Gastrocnemius medialis (tissue), 4 donors: ENCODE results near the gene SETD1A. TPM values are rescaled to one million over a fixed set of nuclear protein-coding genes. Genes with fewer than 3 reads are reported as not detected.

Experiments used
- ATAC-seq, 2 donors: fragments of 150-250 bp; one replicate each; pipeline ENCODE4 v1.9.1; 2016
- DNase-seq, 2 donors: peaks; one replicate each; pipeline ENCODE4 v3.0.0-alpha.2; 2019
- H3K27ac ChIP-seq, 4 donors: fragments of 200-600 bp; sonication (generic); 1 replicate in 1 of 4; 2 replicates in 3 of 4; pipeline ENCODE4 v1.5.1; 2016 to 2018; ENCODE audit warnings: mild to moderate bottlenecking in 2 of 4, moderate library complexity in 1 of 4
- H3K27me3 ChIP-seq, 3 donors: fragments of 200-600 bp; sonication (generic) in 2 of 3; 1 replicate in 1 of 3; 2 replicates in 2 of 3; pipeline versions ENCODE4 v1.5.1 to v1.6.0; 2016 to 2019; ENCODE audit warnings: mild to moderate bottlenecking in 1 of 3, moderate library complexity in 1 of 3
- H3K36me3 ChIP-seq, 2 donors: fragments of 200-600 bp; sonication (generic) in 1 of 2; one replicate each; pipeline ENCODE4 v1.5.1; 2017 to 2018
- H3K4me1 ChIP-seq, 2 donors: fragments of 200-600 bp; sonication (generic) in 1 of 2; one replicate each; pipeline ENCODE4 v1.5.1; 2016 to 2017; ENCODE audit warnings: mild to moderate bottlenecking in 2 of 2
- H3K4me3 ChIP-seq, 4 donors: fragments of 200-600 bp; sonication (generic) in 3 of 4; 1 replicate in 1 of 4; 2 replicates in 3 of 4; pipeline ENCODE4 v1.5.1; 2016 to 2019; ENCODE audit warnings: mild to moderate bottlenecking in 2 of 4
- H3K9me3 ChIP-seq, 3 donors: fragments of 200-600 bp; sonication (generic) in 2 of 3; 1 replicate in 1 of 3; 2 replicates in 2 of 3; pipeline ENCODE4 v1.5.1; 2016 to 2019
- POLR2A ChIP-seq, 2 donors: fragments of 450-650 bp; IDR thresholded peaks; one replicate each; pipeline ENCODE4 v1.6.1; 2017; ENCODE audit warnings: antibody characterized with exemption in 2 of 2, mild to moderate bottlenecking in 2 of 2, moderate library complexity in 2 of 2
- in situ Hi-C, 4 donors: fragments of 200-750 bp; cut with MboI; loops; one replicate each; pipeline versions ENCODE4 v1.15.0 to v1.8.0; 2017; ENCODE audit warnings: low sequenced_read_pairs in 4 of 4
- intact Hi-C: fragments of 100-400 bp; cut with DNase I; formaldehyde crosslinking; loops from one replicate; pipeline ENCODE4 v1.15.1; 2023; ENCODE audit warnings: low total_unique reads
- total RNA-seq, 4 donors: library from RNA; depleted of rRNA; stranded (reverse); fragments of >200 nt; gene quantifications; one replicate each; pipeline versions ENCODE4 v1.1.0 to v1.2.3, GENCODE V29; 2016
- TF ChIP-seq, protein P1 (sequence below), 5 experiments: fragments of 450-650 bp in 3 of 5; fragments of 200-600 bp in 2 of 5; sonication (generic) in 2 of 5; IDR thresholded peaks in 4 of 5; conservative IDR thresholded peaks in 1 of 5; 1 replicate in 4 of 5; 2 replicates in 1 of 5; pipeline ENCODE4 v1.5.1; 2016 to 2019; ENCODE audit warnings: antibody characterized with exemption in 5 of 5, mild to moderate bottlenecking in 3 of 5, moderate library complexity in 3 of 5

Gene SETD1A
- total RNA-seq, 4 donors from 2014 or later: 3.8 to 15.4 (median 9.8) TPM

GRCh38 chr16:30991052-30991451 lies 33.5 kb downstream of the SETD1A start:
- intact Hi-C loops (no loop called here), in situ Hi-C loops (loop anchor here in 3 of 4 donors (25.0 kb wide), 4 partner anchors 96 to 871 kb away; partner anchors contain the start of genes ZNF267 (in 3 of the 3), COX6A2 (in 1 of the 3), PRSS36 (in 1 of the 3) and PRSS53 (in 1 of the 3))

DNA sequence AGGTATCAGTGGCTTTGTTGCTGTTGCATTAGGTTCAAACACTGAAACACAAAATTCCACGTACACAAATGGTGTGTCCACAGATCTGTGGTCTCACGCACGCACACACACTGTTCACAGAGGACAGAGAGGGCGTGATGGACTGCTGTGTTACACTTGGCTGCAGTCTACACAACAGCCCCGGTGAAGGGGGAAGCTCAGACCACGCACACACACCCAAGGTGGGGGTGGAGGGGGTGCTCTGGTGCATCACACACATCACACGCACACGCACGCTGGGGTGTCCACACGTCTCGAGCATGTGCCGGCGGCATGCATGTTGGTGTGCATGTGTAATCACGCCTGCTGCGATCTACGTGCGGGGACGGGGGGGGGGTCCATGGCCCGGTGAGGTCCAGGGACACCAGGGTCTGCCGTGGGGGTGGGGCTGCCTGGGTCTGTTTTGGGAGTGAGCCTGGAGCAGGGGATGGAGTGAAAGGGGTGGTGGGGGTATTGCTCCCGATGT lies 34.8 kb downstream of the SETD1A start:
- no peaks in the 10 kb centered on the region for H3K36me3 ChIP-seq
- intact Hi-C loops: no loop called here
- in situ Hi-C loops: loop anchor here in 3 of 4 donors (25.0 kb wide), 4 partner anchors 95 to 870 kb away; partner anchors contain the start of genes ZNF267 (in 3 of the 3), COX6A2 (in 1 of the 3), PRSS36 (in 1 of the 3) and PRSS53 (in 1 of the 3)

More at GRCh38 chr16:30991052-30991451, 33.5 kb downstream of the SETD1A start:
- Histone ChIP-seq H3K9me3 (no peaks in the 10 kb centered on the region), H3K27ac (no peak overlapping the region), H3K4me3 (no peak overlapping the region), H3K27me3 (no peaks in the 10 kb centered on the region), H3K36me3 (no peaks in the 10 kb centered on the region), H3K4me1 (peaks cover 0 to 4% of the 10 kb centered on the region in 2 donors)
- ATAC-seq (no peak), DNase-seq (no peak)
- TF ChIP-seq, protein P1, sequence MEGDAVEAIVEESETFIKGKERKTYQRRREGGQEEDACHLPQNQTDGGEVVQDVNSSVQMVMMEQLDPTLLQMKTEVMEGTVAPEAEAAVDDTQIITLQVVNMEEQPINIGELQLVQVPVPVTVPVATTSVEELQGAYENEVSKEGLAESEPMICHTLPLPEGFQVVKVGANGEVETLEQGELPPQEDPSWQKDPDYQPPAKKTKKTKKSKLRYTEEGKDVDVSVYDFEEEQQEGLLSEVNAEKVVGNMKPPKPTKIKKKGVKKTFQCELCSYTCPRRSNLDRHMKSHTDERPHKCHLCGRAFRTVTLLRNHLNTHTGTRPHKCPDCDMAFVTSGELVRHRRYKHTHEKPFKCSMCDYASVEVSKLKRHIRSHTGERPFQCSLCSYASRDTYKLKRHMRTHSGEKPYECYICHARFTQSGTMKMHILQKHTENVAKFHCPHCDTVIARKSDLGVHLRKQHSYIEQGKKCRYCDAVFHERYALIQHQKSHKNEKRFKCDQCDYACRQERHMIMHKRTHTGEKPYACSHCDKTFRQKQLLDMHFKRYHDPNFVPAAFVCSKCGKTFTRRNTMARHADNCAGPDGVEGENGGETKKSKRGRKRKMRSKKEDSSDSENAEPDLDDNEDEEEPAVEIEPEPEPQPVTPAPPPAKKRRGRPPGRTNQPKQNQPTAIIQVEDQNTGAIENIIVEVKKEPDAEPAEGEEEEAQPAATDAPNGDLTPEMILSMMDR (IDR thresholded peaks at IDR 0.05 in 4 of 5, conservative IDR thresholded peaks at IDR 0.05 in 1 of 5): no peak
- no peak for TF ChIP-seq POLR2A (IDR thresholded peaks at IDR 0.05)

DNA sequence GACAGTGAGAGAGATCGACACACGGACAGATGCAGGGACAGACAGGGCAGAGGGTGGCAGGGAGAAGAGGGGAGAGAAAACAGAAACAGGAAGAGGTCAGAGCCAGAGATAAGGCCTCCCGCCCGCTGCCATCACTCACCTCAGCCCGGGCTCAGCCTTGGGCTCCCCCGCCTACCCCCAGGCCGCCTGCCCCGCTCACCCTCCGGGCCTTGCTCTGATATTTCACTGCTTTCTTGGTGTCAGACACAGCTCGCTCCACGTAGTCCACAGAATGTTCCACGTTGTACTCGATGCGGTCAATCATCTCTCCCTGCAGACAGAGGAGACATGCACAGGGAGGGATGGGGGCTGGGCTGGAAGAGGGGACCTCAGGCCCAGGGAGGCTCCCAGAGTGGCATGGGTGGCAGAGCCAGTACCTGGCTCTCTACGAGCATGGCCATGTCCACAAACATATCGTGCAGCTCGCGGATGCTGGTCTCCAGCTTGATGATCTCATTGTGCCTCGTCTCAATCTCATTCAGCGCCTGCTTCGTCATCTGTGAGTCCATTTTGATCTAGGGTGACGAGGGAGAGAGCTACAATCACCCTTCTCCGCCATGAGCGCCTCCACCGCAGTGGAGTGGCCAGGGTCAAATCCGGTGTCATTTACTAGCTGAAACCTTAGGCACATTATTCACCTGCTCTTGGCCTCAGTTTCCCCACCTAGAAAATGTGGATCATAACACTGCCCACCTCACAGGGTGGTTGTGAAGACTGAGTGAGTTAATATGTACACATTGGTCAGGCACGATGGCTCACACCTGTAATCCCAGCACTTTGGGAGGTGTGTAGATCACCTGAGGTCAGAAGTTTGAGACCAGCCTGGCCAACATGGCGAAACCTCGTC lies 35.6 kb downstream of the SETD1A start:
- DNase-seq (no peak), ATAC-seq (no peak)
- no peak overlapping the region for H3K4me3 ChIP-seq
- peaks cover 0 to 12% of the 10 kb centered on the region in 2 donors for H3K4me1 ChIP-seq
- TF ChIP-seq, protein P1 (IDR thresholded peaks at IDR 0.05 in 4 of 5, conservative IDR thresholded peaks at IDR 0.05 in 1 of 5): no peak
- TF ChIP-seq POLR2A (IDR thresholded peaks at IDR 0.05): no peak
- no peaks in the 10 kb centered on the region for H3K36me3 ChIP-seq
- in situ Hi-C loops (loop anchor here in 3 of 4 donors (25.0 kb wide), 4 partner anchors 94 to 869 kb away; partner anchors contain the start of genes ZNF267 (in 3 of the 3), COX6A2 (in 1 of the 3), PRSS36 (in 1 of the 3) and PRSS53 (in 1 of the 3)), intact Hi-C loops (no loop called here)
- no peak overlapping the region for H3K27ac ChIP-seq
- H3K27me3 ChIP-seq: peaks cover 0 to 8% (median 3%) of the 10 kb centered on the region in 3 donors
- no peaks in the 10 kb centered on the region for H3K9me3 ChIP-seq

More for the DNA sequence above, 34.8 kb downstream of the SETD1A start:
- Histone ChIP-seq H3K27me3 (peaks cover 0 to 8% (median 3%) of the 10 kb centered on the region in 3 donors), H3K9me3 (no peaks in the 10 kb centered on the region), H3K4me3 (no peak overlapping the region), H3K27ac (no peak overlapping the region), H3K4me1 (peaks cover 0 to 9% of the 10 kb centered on the region in 2 donors)
- TF ChIP-seq POLR2A (IDR thresholded peaks at IDR 0.05): no peak
- TF ChIP-seq, protein P1 (IDR thresholded peaks at IDR 0.05 in 4 of 5, conservative IDR thresholded peaks at IDR 0.05 in 1 of 5): no peak
- ATAC-seq: no peak
- DNase-seq: no peak

DNA sequence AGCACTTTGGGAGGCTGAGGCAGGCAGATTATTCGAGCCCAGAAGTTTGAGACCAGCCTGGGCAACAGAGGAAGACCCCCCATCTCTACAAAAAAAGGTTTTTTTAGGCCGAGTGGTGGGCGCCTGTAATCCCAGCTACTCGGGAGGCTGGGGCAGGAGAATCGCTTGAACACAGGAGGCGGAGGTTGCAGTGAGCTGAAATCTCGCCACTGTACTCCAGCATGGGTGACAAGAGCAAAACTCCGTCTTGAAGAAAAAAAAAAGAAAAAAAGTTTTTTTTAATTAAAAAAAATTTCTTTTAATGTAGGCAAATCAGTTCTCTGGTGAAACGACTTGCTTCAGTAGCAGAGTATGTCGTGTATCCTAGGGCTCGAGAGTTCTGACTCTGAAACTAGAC lies 38.4 kb downstream of the SETD1A start:
- Histone ChIP-seq H3K4me1 (peaks cover 0 to 12% of the 10 kb centered on the region in 2 donors), H3K27ac (peak overlapping the region; percentile 63 to 78 (median 76)), H3K4me3 (peak overlapping the region in 1 of 4 donors; percentile 96), H3K9me3 (no peaks in the 10 kb centered on the region), H3K27me3 (peaks cover 0 to 8% (median 3%) of the 10 kb centered on the region in 3 donors), H3K36me3 (no peaks in the 10 kb centered on the region)
- in situ Hi-C loops: loop anchor here in 3 of 4 donors (25.0 kb wide), 4 partner anchors 91 to 866 kb away; partner anchors contain the start of genes ZNF267 (in 3 of the 3), COX6A2 (in 1 of the 3), PRSS36 (in 1 of the 3) and PRSS53 (in 1 of the 3)
- DNase-seq: no peak
- intact Hi-C loops: loop anchor here (2.0 kb wide), 1 partner anchor 37 kb away; the partner anchor contains the start of gene STX4
- TF ChIP-seq, protein P1 (IDR thresholded peaks at IDR 0.05 in 4 of 5, conservative IDR thresholded peaks at IDR 0.05 in 1 of 5): no peak
- no peak for TF ChIP-seq POLR2A (IDR thresholded peaks at IDR 0.05)
- no peak for ATAC-seq
